WTC11 (cell line): Measurements from ENCODE around the gene SH3BP4. TPM values are rescaled to one million over a fixed set of nuclear protein-coding genes. Genes with fewer than 3 reads are reported as not detected.

ENCODE experiments used
- ATAC-seq: fragments of 200-7000 bp; cut with Tn5 transposase; 2 replicates; pipeline ENCODE4 v1.10.0; 2021; ENCODE audit warnings: mild to moderate bottlenecking, moderate library complexity
- CTCF ChIA-PET: fragments of 300-600 bp; sonication (Branson Sonifier 250); formaldehyde crosslinking; loops from one replicate; lab custom pipeline; 2021; ENCODE audit warnings: antibody characterized with exemption; lab: Charles Lee
- POLR2A ChIA-PET: fragments of 350-600 bp; sonication (Branson Sonifier 250); formaldehyde crosslinking; loops from one replicate; lab custom pipeline; 2021; ENCODE audit warnings: antibody characterized with exemption; lab: Charles Lee
- DNase-seq: peaks from one replicate; pipeline ENCODE4 v3.0.0; 2021; ENCODE audit warnings: low spot score
- H3K27ac Mint-ChIP-seq: 2 replicates; pipeline ENCODE4 v1.8.0; 2021; ENCODE audit warnings: mixed read lengths
- H3K27me3 Mint-ChIP-seq: 2 replicates; pipeline ENCODE4 v1.8.0; 2021; ENCODE audit warnings: low read depth, mild to moderate bottlenecking, moderate library complexity, mixed read lengths
- H3K36me3 Mint-ChIP-seq: 2 replicates; pipeline ENCODE4 v1.8.0; 2021; ENCODE audit warnings: mixed read lengths
- H3K4me1 Mint-ChIP-seq: 2 replicates; pipeline ENCODE4 v1.8.0; 2022; ENCODE audit warnings: mixed read lengths
- H3K4me3 Mint-ChIP-seq: 2 replicates; pipeline ENCODE4 v1.8.0; 2021; ENCODE audit warnings: mild to moderate bottlenecking, moderate library complexity, mixed read lengths
- H3K9me3 Mint-ChIP-seq: 2 replicates; pipeline ENCODE4 v1.8.0; 2021; ENCODE audit warnings: mixed read lengths
- ATF3 ChIP-seq: sonication (generic); formaldehyde crosslinking; conservative IDR thresholded peaks from 2 replicates; pipeline ENCODE4 v1.8.1; 2022; ENCODE audit warnings: mild to moderate bottlenecking, missing genetic modification reagents
- CREB1 ChIP-seq: sonication (generic); formaldehyde crosslinking; IDR thresholded peaks from 2 replicates; pipeline ENCODE4 v1.8.0; 2023; ENCODE audit warnings: mild to moderate bottlenecking, missing genetic modification reagents
- CREM ChIP-seq: sonication (generic); formaldehyde crosslinking; IDR thresholded peaks from 2 replicates; pipeline ENCODE4 v1.8.1; 2022; ENCODE audit warnings: mild to moderate bottlenecking, missing genetic modification reagents, moderate library complexity
- ELF4 ChIP-seq: sonication (generic); formaldehyde crosslinking; IDR thresholded peaks from 2 replicates; pipeline ENCODE4 v1.8.1; 2022; ENCODE audit warnings: low read depth, mild to moderate bottlenecking, moderate library complexity, missing genetic modification reagents
- ETV6 ChIP-seq: sonication (generic); formaldehyde crosslinking; IDR thresholded peaks from 2 replicates; pipeline ENCODE4 v1.8.1; 2022; ENCODE audit warnings: mild to moderate bottlenecking, missing genetic modification reagents
- JAZF1 ChIP-seq: fragments of 250-450 bp; sonication (Bioruptor Pico); IDR thresholded peaks from 2 replicates; pipeline ENCODE4 v1.9.0; 2021; ENCODE audit warnings: moderate library complexity, mild to moderate bottlenecking, inconsistent platforms
- NFE2L1 ChIP-seq: sonication (generic); formaldehyde crosslinking; IDR thresholded peaks from 2 replicates; pipeline ENCODE4 v1.8.1; 2023; ENCODE audit warnings: missing genetic modification reagents
- NR1H2 ChIP-seq: sonication (generic); formaldehyde crosslinking; IDR thresholded peaks from 2 replicates; pipeline ENCODE4 v1.9.0; 2021; ENCODE audit warnings: mild to moderate bottlenecking, moderate library complexity, missing genetic modification reagents
- TP53 ChIP-seq: sonication (generic); formaldehyde crosslinking; IDR thresholded peaks from 2 replicates; pipeline ENCODE4 v1.8.1; 2023; ENCODE audit warnings: mild to moderate bottlenecking, missing genetic modification reagents
- ZNF121 ChIP-seq: sonication (generic); formaldehyde crosslinking; IDR thresholded peaks from 2 replicates; pipeline ENCODE4 v1.8.0; 2023; ENCODE audit warnings: missing genetic modification reagents
- total RNA-seq: library from RNA; stranded (reverse); gene quantifications from 3 replicates; pipeline ENCODE4 v1.2.3, GENCODE V29; 2021
- TF ChIP-seq, protein P1 (sequence below): fragments of 250-450 bp; sonication (Bioruptor Pico); IDR thresholded peaks from 2 replicates; pipeline ENCODE4 v1.9.0; 2021; ENCODE audit warnings: mild to moderate bottlenecking, borderline replicate concordance
- TF ChIP-seq, protein P2 (sequence below): sonication (generic); formaldehyde crosslinking; IDR thresholded peaks from 2 replicates; pipeline ENCODE4 v1.8.1; 2023; ENCODE audit warnings: mild to moderate bottlenecking, missing genetic modification reagents, borderline replicate concordance
- TF ChIP-seq, protein P3 (sequence below): sonication (generic); formaldehyde crosslinking; IDR thresholded peaks from 2 replicates; pipeline ENCODE4 v1.8.1; 2022; ENCODE audit warnings: low read depth, missing genetic modification reagents, borderline replicate concordance

SH3BP4 gene
- total RNA-seq, 1 experiment from 2014 or later, result 44.4 TPM

DNA sequence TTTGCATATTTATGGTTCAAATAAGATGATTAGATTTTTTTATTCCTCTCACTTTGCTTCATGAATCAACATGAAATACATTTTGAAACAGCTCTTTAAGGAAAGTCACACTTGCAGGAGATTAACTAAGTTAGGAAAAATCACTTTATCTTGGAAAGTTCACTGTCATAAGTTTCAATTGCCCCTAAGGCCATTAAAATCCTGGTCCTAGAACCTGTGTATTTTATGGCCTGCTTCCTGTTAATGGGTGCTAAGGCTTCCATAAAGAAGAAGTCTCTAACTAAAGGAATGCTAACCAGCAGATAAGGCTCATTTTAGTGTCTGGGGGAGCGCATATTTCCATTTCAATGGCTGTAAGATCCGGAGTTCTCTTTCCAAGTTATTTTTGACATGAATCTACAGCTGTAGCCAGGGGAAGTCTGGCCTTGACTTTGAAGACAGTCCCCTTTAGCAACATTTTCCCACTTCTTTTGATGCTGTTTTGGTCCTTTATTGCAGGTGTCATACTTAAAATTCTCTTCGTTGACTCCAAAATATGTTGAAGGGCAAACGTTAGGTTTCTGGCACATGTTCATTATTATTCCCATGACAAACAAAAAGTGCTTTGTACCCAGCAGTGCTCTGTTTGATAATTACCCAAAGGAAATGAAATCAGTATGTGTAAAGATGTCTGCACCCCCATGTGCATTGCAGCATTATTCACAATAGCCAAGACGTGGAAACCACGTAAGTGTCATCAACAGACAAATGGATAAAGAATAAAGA, 34.4 kb upstream of the SH3BP4 start:
- no peak overlapping the region for H3K27ac Mint-ChIP-seq
- peaks cover 57% of the 10 kb centered on the region for H3K27me3 Mint-ChIP-seq
- DNase-seq (no peak), ATAC-seq (no peak)
- H3K36me3 Mint-ChIP-seq, result no peaks in the 10 kb centered on the region
- no peaks in the 10 kb centered on the region for H3K9me3 Mint-ChIP-seq
- H3K4me3 Mint-ChIP-seq, result no peak overlapping the region
- peaks cover 21% of the 10 kb centered on the region for H3K4me1 Mint-ChIP-seq
- CTCF ChIA-PET, result interaction anchor here (0.8 to 1.0 kb wide), 2 partner anchors 10 to 16 kb away, joined by 3 read pairs; no protein-coding TSS in a partner anchor
- POLR2A ChIA-PET, result no interaction called here
- TF ChIP-seq NR1H2 (CRISPR knock-in tag), result no peak
- TF ChIP-seq ELF4, result no peak
- no peak for TF ChIP-seq TP53 (CRISPR knock-in tag)
- TF ChIP-seq, protein P1, sequence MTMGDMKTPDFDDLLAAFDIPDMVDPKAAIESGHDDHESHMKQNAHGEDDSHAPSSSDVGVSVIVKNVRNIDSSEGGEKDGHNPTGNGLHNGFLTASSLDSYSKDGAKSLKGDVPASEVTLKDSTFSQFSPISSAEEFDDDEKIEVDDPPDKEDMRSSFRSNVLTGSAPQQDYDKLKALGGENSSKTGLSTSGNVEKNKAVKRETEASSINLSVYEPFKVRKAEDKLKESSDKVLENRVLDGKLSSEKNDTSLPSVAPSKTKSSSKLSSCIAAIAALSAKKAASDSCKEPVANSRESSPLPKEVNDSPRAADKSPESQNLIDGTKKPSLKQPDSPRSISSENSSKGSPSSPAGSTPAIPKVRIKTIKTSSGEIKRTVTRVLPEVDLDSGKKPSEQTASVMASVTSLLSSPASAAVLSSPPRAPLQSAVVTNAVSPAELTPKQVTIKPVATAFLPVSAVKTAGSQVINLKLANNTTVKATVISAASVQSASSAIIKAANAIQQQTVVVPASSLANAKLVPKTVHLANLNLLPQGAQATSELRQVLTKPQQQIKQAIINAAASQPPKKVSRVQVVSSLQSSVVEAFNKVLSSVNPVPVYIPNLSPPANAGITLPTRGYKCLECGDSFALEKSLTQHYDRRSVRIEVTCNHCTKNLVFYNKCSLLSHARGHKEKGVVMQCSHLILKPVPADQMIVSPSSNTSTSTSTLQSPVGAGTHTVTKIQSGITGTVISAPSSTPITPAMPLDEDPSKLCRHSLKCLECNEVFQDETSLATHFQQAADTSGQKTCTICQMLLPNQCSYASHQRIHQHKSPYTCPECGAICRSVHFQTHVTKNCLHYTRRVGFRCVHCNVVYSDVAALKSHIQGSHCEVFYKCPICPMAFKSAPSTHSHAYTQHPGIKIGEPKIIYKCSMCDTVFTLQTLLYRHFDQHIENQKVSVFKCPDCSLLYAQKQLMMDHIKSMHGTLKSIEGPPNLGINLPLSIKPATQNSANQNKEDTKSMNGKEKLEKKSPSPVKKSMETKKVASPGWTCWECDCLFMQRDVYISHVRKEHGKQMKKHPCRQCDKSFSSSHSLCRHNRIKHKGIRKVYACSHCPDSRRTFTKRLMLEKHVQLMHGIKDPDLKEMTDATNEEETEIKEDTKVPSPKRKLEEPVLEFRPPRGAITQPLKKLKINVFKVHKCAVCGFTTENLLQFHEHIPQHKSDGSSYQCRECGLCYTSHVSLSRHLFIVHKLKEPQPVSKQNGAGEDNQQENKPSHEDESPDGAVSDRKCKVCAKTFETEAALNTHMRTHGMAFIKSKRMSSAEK (CRISPR knock-in tag), result no peak
- no peak for TF ChIP-seq ATF3 (CRISPR knock-in tag)
- TF ChIP-seq JAZF1 (CRISPR knock-in tag), result no peak
- no peak for TF ChIP-seq CREB1 (CRISPR knock-in tag)
- no peak for TF ChIP-seq CREM (CRISPR knock-in tag)
- no peak for TF ChIP-seq NFE2L1
- TF ChIP-seq, protein P2, sequence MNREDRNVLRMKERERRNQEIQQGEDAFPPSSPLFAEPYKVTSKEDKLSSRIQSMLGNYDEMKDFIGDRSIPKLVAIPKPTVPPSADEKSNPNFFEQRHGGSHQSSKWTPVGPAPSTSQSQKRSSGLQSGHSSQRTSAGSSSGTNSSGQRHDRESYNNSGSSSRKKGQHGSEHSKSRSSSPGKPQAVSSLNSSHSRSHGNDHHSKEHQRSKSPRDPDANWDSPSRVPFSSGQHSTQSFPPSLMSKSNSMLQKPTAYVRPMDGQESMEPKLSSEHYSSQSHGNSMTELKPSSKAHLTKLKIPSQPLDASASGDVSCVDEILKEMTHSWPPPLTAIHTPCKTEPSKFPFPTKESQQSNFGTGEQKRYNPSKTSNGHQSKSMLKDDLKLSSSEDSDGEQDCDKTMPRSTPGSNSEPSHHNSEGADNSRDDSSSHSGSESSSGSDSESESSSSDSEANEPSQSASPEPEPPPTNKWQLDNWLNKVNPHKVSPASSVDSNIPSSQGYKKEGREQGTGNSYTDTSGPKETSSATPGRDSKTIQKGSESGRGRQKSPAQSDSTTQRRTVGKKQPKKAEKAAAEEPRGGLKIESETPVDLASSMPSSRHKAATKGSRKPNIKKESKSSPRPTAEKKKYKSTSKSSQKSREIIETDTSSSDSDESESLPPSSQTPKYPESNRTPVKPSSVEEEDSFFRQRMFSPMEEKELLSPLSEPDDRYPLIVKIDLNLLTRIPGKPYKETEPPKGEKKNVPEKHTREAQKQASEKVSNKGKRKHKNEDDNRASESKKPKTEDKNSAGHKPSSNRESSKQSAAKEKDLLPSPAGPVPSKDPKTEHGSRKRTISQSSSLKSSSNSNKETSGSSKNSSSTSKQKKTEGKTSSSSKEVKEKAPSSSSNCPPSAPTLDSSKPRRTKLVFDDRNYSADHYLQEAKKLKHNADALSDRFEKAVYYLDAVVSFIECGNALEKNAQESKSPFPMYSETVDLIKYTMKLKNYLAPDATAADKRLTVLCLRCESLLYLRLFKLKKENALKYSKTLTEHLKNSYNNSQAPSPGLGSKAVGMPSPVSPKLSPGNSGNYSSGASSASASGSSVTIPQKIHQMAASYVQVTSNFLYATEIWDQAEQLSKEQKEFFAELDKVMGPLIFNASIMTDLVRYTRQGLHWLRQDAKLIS (CRISPR knock-in tag), result no peak
- TF ChIP-seq, protein P3, sequence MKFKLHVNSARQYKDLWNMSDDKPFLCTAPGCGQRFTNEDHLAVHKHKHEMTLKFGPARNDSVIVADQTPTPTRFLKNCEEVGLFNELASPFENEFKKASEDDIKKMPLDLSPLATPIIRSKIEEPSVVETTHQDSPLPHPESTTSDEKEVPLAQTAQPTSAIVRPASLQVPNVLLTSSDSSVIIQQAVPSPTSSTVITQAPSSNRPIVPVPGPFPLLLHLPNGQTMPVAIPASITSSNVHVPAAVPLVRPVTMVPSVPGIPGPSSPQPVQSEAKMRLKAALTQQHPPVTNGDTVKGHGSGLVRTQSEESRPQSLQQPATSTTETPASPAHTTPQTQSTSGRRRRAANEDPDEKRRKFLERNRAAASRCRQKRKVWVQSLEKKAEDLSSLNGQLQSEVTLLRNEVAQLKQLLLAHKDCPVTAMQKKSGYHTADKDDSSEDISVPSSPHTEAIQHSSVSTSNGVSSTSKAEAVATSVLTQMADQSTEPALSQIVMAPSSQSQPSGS (CRISPR knock-in tag), result no peak

DNA sequence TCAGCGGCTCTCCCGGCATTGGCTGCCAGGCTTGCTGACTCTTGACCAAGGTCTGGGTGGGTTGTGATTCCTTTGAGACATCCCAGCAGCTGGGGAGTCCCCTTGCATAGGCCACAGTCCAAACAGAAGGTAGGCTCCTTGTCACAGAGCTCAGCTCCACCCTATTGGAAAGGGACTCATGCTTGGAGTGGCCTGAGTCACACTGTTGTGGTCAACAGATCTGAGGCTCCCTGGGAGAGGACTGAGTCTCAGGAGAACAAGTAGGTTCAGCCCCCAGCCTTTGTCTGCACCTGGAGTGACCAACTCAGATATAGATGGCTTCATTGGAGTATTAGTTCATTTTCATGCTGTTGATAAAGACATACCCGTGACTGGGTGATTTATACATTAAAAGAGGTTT, 32.1 kb upstream of the SH3BP4 start:
- no peak for TF ChIP-seq ETV6 (CRISPR knock-in tag)
- TF ChIP-seq ZNF121 (CRISPR knock-in tag), result no peak
- Mint-ChIP-seq H3K4me1 (peaks cover 16% of the 10 kb centered on the region), H3K36me3 (no peaks in the 10 kb centered on the region), H3K9me3 (peaks cover 10% of the 10 kb centered on the region), H3K27me3 (peaks cover 51% of the 10 kb centered on the region), H3K4me3 (no peak overlapping the region), H3K27ac (no peak overlapping the region)
- ATAC-seq (no peak), DNase-seq (no peak)
- ChIA-PET CTCF (interaction anchor here (0.8 kb wide), 1 partner anchor 38 kb away, joined by 3 read pairs; no protein-coding TSS in a partner anchor), POLR2A (no interaction called here)
